Activated CD4-positive, alpha-beta T cell treated with anti-CD3 and anti-CD28 coated beads for 1 hour (primary cell): ENCODE measurements around the gene TLE3.

Source experiments
- DNase-seq: peaks from one replicate; pipeline ENCODE4 v3.0.0-alpha.2; 2020

The TLE3 gene

GRCh38 chr15:70060993-70061305, 36.8 kb downstream of the TLE3 start:
- DNase-seq = no peak

GRCh38 chr15:70060214-70060992, 37.3 kb downstream of the TLE3 start:
- no peak for DNase-seq

- no peak for DNase-seq
Measured at GRCh38 chr15:70059476-70060213, 38.1 kb downstream of the TLE3 start.

GRCh38 chr15:70058642-70059360, 38.9 kb downstream of the TLE3 start:
- DNase-seq = no peak

- DNase-seq = no peak
Measured at GRCh38 chr15:70057931-70058641, 39.6 kb downstream of the TLE3 start.

- DNase-seq = no peak
Measured at GRCh38 chr15:70056091-70056680, 41.5 kb downstream of the TLE3 start.

- DNase-seq = no peak
Measured at GRCh38 chr15:70055601-70056051, 42.1 kb downstream of the TLE3 start.

- no peak for DNase-seq
Measured at GRCh38 chr15:70054884-70055387, 42.8 kb downstream of the TLE3 start.

- no peak for DNase-seq
Measured at GRCh38 chr15:70054366-70054765, 43.4 kb downstream of the TLE3 start.

- no peak for DNase-seq
Measured at GRCh38 chr15:70053716-70054229, 43.9 kb downstream of the TLE3 start.

- no peak for DNase-seq
Measured at GRCh38 chr15:70053001-70053715, 44.6 kb downstream of the TLE3 start.

- no peak for DNase-seq
Measured at GRCh38 chr15:70051948-70052633, 45.6 kb downstream of the TLE3 start.

GRCh38 chr15:70050970-70051369, 46.7 kb downstream of the TLE3 start:
- no peak for DNase-seq

- no peak for DNase-seq
Measured at GRCh38 chr15:70050441-70050840, 47.3 kb downstream of the TLE3 start.

GRCh38 chr15:70049701-70050301, 47.9 kb downstream of the TLE3 start:
- no peak for DNase-seq

- no peak for DNase-seq
Measured at GRCh38 chr15:70048578-70049514, 48.9 kb downstream of the TLE3 start.

- DNase-seq = no peak
Measured at GRCh38 chr15:70048198-70048565, 49.5 kb downstream of the TLE3 start.

GRCh38 chr15:70047386-70048197, 50.1 kb downstream of the TLE3 start:
- no peak for DNase-seq
